ENCODE measurements around the gene PTPRQ.
"Not testable (repeated sequence)": the region's sequence is repeated elsewhere in the genome, so short reads cannot be mapped to it uniquely, and the experiment has no call there.

PTPRQ gene

DNA sequence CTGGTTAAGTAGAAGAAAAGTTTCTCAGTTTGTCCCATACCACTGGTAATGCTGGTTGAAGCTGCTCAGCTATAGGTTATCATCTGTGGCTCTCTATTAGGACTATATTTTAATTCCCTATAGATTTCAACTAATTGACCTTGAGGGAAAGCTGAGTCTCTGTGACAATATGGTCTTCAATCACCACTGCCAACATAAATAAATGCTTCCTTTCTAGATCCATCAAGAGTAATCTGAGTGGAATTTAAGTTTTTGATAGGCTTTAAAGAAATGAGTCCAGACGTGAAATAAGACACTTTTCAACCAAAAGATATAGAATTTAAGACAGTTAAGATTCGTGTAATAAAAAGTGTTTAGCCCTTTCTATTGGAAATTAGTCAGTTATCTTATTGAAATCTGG lies 199.9 kb downstream of the PTPRQ start:
- no peak for DNase-seq

GRCh38 chr12:80648881-80649280 lies 204.8 kb downstream of the PTPRQ start:
- DNase-seq = no peak

DNA sequence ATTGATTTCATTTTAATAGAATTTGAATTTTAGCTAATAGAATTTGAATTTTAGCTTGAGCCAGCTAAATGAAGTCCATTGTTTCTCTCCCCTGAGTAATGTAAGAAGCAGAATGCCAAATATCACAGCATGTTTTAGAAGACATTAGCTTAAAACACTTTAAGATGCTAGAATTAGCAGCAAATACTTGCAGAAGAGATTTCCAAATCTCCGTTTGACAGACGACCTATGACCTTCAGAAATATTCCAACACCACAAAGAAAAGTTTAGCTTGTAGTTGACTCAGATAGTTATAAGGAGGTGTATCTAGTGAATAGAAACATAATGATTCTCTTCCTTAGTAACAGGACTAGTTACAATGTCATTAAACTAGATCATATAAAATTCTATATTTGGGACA lies 211.7 kb downstream of the PTPRQ start:
- DNase-seq = no peak

DNA sequence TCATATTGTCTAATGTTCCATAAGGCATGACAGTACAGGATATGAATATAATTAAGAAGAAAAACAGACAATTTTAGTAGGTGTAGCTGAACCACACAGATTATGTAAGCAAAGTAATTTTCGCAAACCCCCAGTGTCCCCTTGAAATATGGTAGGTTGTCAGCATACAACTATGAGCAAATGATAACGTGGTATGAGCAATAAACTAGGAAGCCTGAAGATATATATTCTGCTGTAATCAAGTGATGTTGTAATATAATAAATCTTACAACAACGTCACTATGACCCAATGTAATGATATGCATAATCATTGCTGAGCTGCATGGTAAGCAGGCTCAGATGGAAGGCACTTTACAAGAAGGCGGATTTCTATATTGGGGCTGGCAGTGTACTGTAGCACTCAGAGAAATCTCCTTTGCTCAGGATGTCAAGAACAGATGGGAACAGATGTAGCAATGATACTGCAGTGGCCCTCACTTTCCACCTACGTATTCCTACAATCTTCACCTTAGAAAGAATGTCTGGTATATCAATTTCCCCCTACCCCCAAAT lies 215.6 kb downstream of the PTPRQ start:
- no peak for DNase-seq

GRCh38 chr12:80662586-80662985 lies 218.6 kb downstream of the PTPRQ start:
- DNase-seq = no peak

GRCh38 chr12:80670214-80670613 lies 226.2 kb downstream of the PTPRQ start:
- DNase-seq = no peak

GRCh38 chr12:80676042-80676636 lies 232.1 kb downstream of the PTPRQ start:
- DNase-seq = not testable (repeated sequence)

DNA sequence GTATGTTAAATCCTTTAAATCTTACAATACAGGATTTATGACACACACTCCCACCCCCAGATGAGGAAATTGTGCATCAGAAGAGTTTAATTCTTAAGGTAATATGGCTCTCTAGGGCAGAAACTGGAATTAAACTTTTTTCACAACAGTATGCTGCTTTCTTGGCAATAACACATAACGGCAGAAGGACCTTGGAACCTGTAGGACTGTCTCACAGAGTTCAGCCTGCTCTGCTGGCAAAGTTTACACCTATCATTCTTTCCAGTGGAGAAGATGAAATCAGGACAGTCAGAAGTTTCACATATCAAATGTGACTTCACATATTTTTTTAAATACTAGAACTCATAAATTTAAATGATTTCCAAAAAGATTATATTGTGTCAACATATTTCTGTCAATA lies 232.8 kb downstream of the PTPRQ start:
- DNase-seq = no peak

GRCh38 chr12:80677994-80678393 lies 234.0 kb downstream of the PTPRQ start:
- DNase-seq = no peak

- no peak for DNase-seq
Observed at GRCh38 chr12:80679346-80680131, 235.5 kb downstream of the PTPRQ start.

GRCh38 chr12:80681287-80681686 lies 237.3 kb downstream of the PTPRQ start:
- no peak for DNase-seq

GRCh38 chr12:80681786-80682185 lies 237.8 kb downstream of the PTPRQ start:
- no peak for DNase-seq

DNA sequence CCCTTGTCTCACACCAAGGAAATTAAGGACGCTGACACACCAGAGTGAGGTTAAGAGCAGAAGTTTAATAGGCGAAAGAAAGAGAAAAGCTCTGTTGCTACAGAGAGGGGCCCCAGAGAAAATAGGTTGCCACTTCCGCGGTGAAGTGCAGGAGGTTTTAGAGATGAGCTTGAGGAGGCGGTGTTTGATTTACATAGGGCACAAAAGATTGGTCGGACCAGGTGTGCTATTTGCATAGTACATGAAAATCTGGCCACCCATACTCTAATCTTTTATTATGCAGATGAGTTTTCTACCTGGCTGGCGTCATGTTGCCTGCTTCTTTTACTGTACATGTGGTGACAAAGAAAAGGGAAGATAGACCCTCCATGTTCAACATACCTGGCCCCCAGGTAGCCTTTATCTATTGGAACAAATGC lies 240.1 kb downstream of the PTPRQ start:
- no peak for DNase-seq

- DNase-seq = no peak
Observed at GRCh38 chr12:80690090-80690489, 246.1 kb downstream of the PTPRQ start.

DNA sequence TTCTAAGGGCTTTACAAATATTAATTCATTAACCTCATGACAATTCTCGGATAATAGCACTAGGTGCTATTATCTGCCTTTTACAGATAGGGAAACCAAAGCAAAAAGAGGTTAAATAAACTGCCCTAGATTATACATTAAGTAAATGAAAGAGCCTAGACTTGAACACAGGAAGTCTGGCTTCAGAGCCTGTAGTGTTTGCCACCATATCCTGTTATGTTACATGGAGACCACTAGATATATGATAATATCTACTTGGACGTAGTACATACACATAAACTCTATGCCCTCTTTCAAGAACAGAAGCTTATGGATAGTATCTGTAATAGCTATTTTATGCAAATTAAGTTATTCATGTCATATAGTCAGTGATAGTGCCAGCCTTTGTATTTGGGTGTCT lies 246.5 kb downstream of the PTPRQ start:
- no peak for DNase-seq

DNA sequence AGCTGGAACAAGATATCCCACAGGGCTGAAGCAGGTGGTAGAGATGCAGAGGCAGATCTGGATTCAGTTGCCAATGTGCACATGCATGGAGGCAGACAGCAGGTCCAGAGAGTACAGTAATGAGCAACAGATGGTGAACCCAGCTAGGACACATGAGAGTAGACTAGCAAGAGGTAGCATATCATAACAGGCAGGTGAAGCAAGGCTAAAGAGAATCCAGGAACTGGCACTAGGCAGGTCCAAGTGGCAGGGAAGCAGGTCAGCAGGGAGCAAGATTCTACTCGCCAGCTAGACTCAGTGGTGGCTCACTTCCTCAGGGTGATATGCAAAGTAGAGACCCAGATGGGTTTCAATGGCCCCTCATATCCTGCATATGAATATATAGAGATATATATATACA lies 248.1 kb downstream of the PTPRQ start:
- DNase-seq = no peak

GRCh38 chr12:80697270-80697887 lies 253.3 kb downstream of the PTPRQ start:
- DNase-seq = no peak

DNA sequence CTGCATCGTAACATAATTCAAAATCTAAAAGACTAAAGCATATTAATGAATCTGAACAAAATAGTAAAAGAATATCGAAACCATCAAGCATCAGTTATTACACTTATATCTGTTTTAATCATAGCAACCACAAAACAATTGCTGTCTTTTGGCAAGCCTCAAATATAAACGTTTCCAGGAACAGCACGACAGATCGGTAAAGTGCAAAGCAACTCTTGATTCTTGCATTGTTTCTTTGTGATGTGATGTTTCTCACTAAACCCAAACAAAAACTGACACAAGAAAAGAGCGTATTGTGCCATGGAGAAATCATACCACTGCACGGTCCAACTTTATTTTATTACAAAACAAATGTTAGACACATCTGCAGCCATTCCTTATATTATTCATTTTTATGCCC lies 254.2 kb downstream of the PTPRQ start:
- no peak for DNase-seq

- no peak for DNase-seq
Observed at GRCh38 chr12:80698847-80699542, 255.0 kb downstream of the PTPRQ start.

- DNase-seq = no peak
Observed at GRCh38 chr12:80700327-80700726, 256.3 kb downstream of the PTPRQ start.

DNA sequence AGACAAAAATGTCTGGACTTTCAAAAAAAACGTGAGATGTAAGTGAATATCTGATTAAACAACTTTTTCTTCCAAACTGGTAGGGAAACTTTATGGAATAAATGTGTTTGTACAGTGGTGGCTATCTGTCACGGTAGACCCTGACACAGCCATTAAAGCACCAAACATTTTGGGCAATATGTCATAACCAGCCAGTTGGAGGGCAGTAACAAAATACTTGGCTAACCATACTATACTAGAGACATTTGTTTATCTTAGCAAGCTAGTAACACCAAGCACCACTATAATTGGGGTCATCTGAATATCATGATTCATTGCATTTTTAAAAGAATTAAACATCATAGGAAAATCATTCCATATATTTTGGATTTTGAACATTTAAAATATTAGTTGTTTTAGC lies 257.4 kb downstream of the PTPRQ start:
- DNase-seq = no peak

- DNase-seq = no peak
Observed at GRCh38 chr12:80702889-80703805, 259.1 kb downstream of the PTPRQ start.
